Muscle of leg (tissue), 11 donors: ENCODE data around the gene HNRNPDL. TPM values are rescaled to one million over a fixed set of nuclear protein-coding genes. Genes with fewer than 3 reads are reported as not detected.

Experiments
- DNase-seq: peaks from one replicate; pipeline ENCODE4 v3.0.0; 2013
- H3K27ac ChIP-seq: one replicate; pipeline ENCODE4 v1.5.1; 2013; ENCODE audit warnings: mild to moderate bottlenecking, low read length, control low read depth
- H3K27me3 ChIP-seq: one replicate; pipeline ENCODE4 v1.6.1; 2013; ENCODE audit warnings: low read length; ENCODE audit not compliant: control insufficient read depth, insufficient read depth
- H3K36me3 ChIP-seq: one replicate; pipeline ENCODE4 v1.6.1; 2013; ENCODE audit warnings: low read length; ENCODE audit not compliant: control insufficient read depth, insufficient read depth
- H3K4me1 ChIP-seq: one replicate; pipeline ENCODE4 v1.6.1; 2013; ENCODE audit warnings: low read length; ENCODE audit not compliant: control insufficient read depth, insufficient read depth
- H3K4me3 ChIP-seq: one replicate; pipeline ENCODE4 v1.5.1; 2013; ENCODE audit warnings: low read length, control low read depth
- H3K9me3 ChIP-seq: replicated peaks from 2 replicates; pipeline ENCODE4 v1.6.1; 2013; ENCODE audit warnings: low read depth, low read length; ENCODE audit not compliant: control insufficient read depth
- WGBS: methylation state at CpG from one replicate; pipeline ENCODE4 v1.1.5; 2013; ENCODE audit warnings: missing lambda C conversion rate; ENCODE audit not compliant: insufficient coverage; 5-methylcytosine and 5-hydroxymethylcytosine counted together
- polyA plus RNA-seq, 8 donors: library from polyadenylated mRNA; unstranded; fragments of 120-200 nt; gene quantifications; one replicate each; pipeline versions ENCODE4 v1.2.1 to v1.2.3, GENCODE V29; 2013; ENCODE audit warnings: inconsistent platforms in 1 of 8, low replicate concordance in 1 of 8; ENCODE audit not compliant: insufficient read length in 8 of 8, insufficient read depth in 1 of 8
- total RNA-seq: library from RNA; stranded (reverse); fragments of 120-200 nt; gene quantifications from one replicate; pipeline ENCODE4 v1.2.4, GENCODE V29; 2013

Gene HNRNPDL
- total and polyA plus RNA-seq, 9 donors: 301 to 445 (median 392) TPM

- Histone ChIP-seq H3K27me3 (no peaks in the 10 kb centered on the region), H3K9me3 (no peaks in the 10 kb centered on the region), H3K4me3 (no peak overlapping the region), H3K4me1 (no peaks in the 10 kb centered on the region), H3K36me3 (peaks cover 9% of the 10 kb centered on the region), H3K27ac (no peak overlapping the region)
- WGBS: 67% methylated on average over 1 of the region's 4 CpGs
- no peak for DNase-seq
Measured at GRCh38 chr4:82437285-82438005, 7.2 kb upstream of the HNRNPDL start.

- DNase-seq: no peak
- Histone ChIP-seq H3K36me3 (peaks cover 9% of the 10 kb centered on the region), H3K27ac (no peak overlapping the region), H3K9me3 (no peaks in the 10 kb centered on the region), H3K4me1 (peaks cover 1% of the 10 kb centered on the region), H3K27me3 (no peaks in the 10 kb centered on the region), H3K4me3 (no peak overlapping the region)
- WGBS: 100% methylated on average over 1 of the region's 4 CpGs
Measured at GRCh38 chr4:82436780-82437179, 6.5 kb upstream of the HNRNPDL start.

GRCh38 chr4:82436130-82436529, 5.9 kb upstream of the HNRNPDL start:
- 100% methylated on average over 3 of the region's 5 CpGs for WGBS
- no peaks in the 10 kb centered on the region for H3K27me3 ChIP-seq

GRCh38 chr4:82434949-82435348, 4.7 kb upstream of the HNRNPDL start:
- Histone ChIP-seq H3K27ac (no peak overlapping the region), H3K4me3 (no peak overlapping the region), H3K27me3 (no peaks in the 10 kb centered on the region), H3K9me3 (no peaks in the 10 kb centered on the region), H3K36me3 (peaks cover 9% of the 10 kb centered on the region), H3K4me1 (peaks cover 8% of the 10 kb centered on the region)
- no peak for DNase-seq
- WGBS: 93% methylated on average over 2 of the region's 7 CpGs

More at GRCh38 chr4:82436130-82436529, 5.9 kb upstream of the HNRNPDL start:
- H3K9me3 ChIP-seq: no peaks in the 10 kb centered on the region
- H3K27ac ChIP-seq: no peak overlapping the region
- peaks cover 6% of the 10 kb centered on the region for H3K4me1 ChIP-seq
- no peak for DNase-seq
- H3K36me3 ChIP-seq: peaks cover 9% of the 10 kb centered on the region
- no peak overlapping the region for H3K4me3 ChIP-seq

GRCh38 chr4:82433791-82434190, 3.5 kb upstream of the HNRNPDL start:
- DNase-seq: no peak
- H3K36me3 ChIP-seq: peaks cover 9% of the 10 kb centered on the region
- no peak overlapping the region for H3K4me3 ChIP-seq
- H3K4me1 ChIP-seq: peaks cover 8% of the 10 kb centered on the region
- no CpG with 5 or more reads among the region's 2 CpGs for WGBS
- H3K9me3 ChIP-seq: no peaks in the 10 kb centered on the region
- no peaks in the 10 kb centered on the region for H3K27me3 ChIP-seq
- no peak overlapping the region for H3K27ac ChIP-seq

- no peaks in the 10 kb centered on the region for H3K9me3 ChIP-seq
- no peak overlapping the region for H3K4me3 ChIP-seq
- H3K4me1 ChIP-seq: peaks cover 8% of the 10 kb centered on the region
- 94% methylated on average over 9 of the region's 18 CpGs for WGBS
- H3K27me3 ChIP-seq: no peaks in the 10 kb centered on the region
- no peak overlapping the region for H3K27ac ChIP-seq
- peaks cover 14% of the 10 kb centered on the region for H3K36me3 ChIP-seq
- DNase-seq: no peak
Measured at GRCh38 chr4:82432596-82432995, 2.3 kb upstream of the HNRNPDL start.

- peaks cover 16% of the 10 kb centered on the region for H3K36me3 ChIP-seq
- DNase-seq: no peak
- no peak overlapping the region for H3K4me3 ChIP-seq
- H3K27me3 ChIP-seq: no peaks in the 10 kb centered on the region
- WGBS: 40% methylated on average over 1 of the region's 4 CpGs
- no peak overlapping the region for H3K27ac ChIP-seq
- peaks cover 10% of the 10 kb centered on the region for H3K4me1 ChIP-seq
- no peaks in the 10 kb centered on the region for H3K9me3 ChIP-seq
Measured at GRCh38 chr4:82431831-82432230, 1.6 kb upstream of the HNRNPDL start.

- WGBS: under 1% methylated on average over 22 of the region's 33 CpGs
Measured at GRCh38 chr4:82430964-82431745, 893 bp upstream of the HNRNPDL start.

GRCh38 chr4:82429728-82430192, 502 bp downstream of the HNRNPDL start:
- no peaks in the 10 kb centered on the region for H3K9me3 ChIP-seq
- WGBS: 0% methylated on average over 58 of the region's 58 CpGs
- no peaks in the 10 kb centered on the region for H3K27me3 ChIP-seq
- peak overlapping the region; percentile 94 for H3K4me3 ChIP-seq
- H3K27ac ChIP-seq: peak overlapping the region; percentile 100
- DNase-seq: no peak
- H3K4me1 ChIP-seq: peaks cover 12% of the 10 kb centered on the region
- peaks cover 21% of the 10 kb centered on the region for H3K36me3 ChIP-seq

More at GRCh38 chr4:82430964-82431745, 893 bp upstream of the HNRNPDL start:
- peak overlapping the region; percentile 94 for H3K4me3 ChIP-seq
- no peak for DNase-seq
- peak overlapping the region; percentile 100 for H3K27ac ChIP-seq
- peaks cover 21% of the 10 kb centered on the region for H3K36me3 ChIP-seq
- no peaks in the 10 kb centered on the region for H3K9me3 ChIP-seq
- H3K4me1 ChIP-seq: peaks cover 12% of the 10 kb centered on the region
- no peaks in the 10 kb centered on the region for H3K27me3 ChIP-seq

- peak overlapping the region; percentile 100 for H3K27ac ChIP-seq
- WGBS: under 1% methylated on average over 67 of the region's 83 CpGs
- peak overlapping the region; percentile 94 for H3K4me3 ChIP-seq
- H3K9me3 ChIP-seq: no peaks in the 10 kb centered on the region
- H3K36me3 ChIP-seq: peaks cover 20% of the 10 kb centered on the region
- peak; percentile 98 for DNase-seq
- H3K4me1 ChIP-seq: peaks cover 12% of the 10 kb centered on the region
- H3K27me3 ChIP-seq: no peaks in the 10 kb centered on the region
Measured at GRCh38 chr4:82428969-82429727, 1.1 kb downstream of the HNRNPDL start.
